Upper lobe of left lung (tissue), 4 donors: Measurements from ENCODE around the gene MYO9A.

Source experiments
- EP300 ChIP-seq, 4 donors: sonication (generic); formaldehyde crosslinking; IDR thresholded peaks; one replicate each; pipeline ENCODE4 v1.5.1; 2017; ENCODE audit warnings: antibody characterized with exemption in 4 of 4, control low read depth in 2 of 4
- POLR2A ChIP-seq, 4 donors: fragments of 450-650 bp; IDR thresholded peaks; one replicate each; pipeline ENCODE4 v1.5.1; 2016 to 2017; ENCODE audit warnings: antibody characterized with exemption in 4 of 4, mild to moderate bottlenecking in 2 of 4
- TF ChIP-seq, protein P1 (sequence below), 6 experiments: fragments of 450-650 bp in 4 of 6; fragments of 200-600 bp in 2 of 6; sonication (generic) in 2 of 6; IDR thresholded peaks; one replicate each; pipeline ENCODE4 v1.5.1; 2016 to 2019; ENCODE audit warnings: antibody characterized with exemption in 6 of 6

DNA sequence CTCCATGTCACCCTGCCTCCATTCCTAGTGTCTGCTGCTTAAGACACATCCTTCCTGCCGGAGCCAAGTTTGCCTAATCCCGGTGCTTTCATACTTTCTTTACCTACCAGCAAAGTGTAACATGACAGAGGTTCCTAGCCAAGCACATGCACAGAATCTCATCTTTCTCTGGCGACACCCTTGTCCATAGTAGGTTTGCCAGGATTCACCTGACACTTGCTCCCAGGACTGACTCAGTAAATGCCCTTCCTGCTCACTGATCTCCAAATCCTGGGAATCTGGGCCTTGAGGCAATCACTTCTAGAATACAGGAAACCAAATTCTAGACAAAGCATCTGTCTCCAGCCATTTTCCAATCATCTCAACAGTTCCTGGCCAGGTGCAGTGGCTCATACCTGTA is 317.8 kb downstream of the MYO9A start:
- TF ChIP-seq, protein P1, sequence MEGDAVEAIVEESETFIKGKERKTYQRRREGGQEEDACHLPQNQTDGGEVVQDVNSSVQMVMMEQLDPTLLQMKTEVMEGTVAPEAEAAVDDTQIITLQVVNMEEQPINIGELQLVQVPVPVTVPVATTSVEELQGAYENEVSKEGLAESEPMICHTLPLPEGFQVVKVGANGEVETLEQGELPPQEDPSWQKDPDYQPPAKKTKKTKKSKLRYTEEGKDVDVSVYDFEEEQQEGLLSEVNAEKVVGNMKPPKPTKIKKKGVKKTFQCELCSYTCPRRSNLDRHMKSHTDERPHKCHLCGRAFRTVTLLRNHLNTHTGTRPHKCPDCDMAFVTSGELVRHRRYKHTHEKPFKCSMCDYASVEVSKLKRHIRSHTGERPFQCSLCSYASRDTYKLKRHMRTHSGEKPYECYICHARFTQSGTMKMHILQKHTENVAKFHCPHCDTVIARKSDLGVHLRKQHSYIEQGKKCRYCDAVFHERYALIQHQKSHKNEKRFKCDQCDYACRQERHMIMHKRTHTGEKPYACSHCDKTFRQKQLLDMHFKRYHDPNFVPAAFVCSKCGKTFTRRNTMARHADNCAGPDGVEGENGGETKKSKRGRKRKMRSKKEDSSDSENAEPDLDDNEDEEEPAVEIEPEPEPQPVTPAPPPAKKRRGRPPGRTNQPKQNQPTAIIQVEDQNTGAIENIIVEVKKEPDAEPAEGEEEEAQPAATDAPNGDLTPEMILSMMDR (IDR thresholded peaks at IDR 0.05), result no peak
- TF ChIP-seq POLR2A (IDR thresholded peaks at IDR 0.05) (no peak), EP300 (IDR thresholded peaks at IDR 0.05) (no peak)
